ENCODE measurements around the gene SRRT.
"Not testable (repeated sequence)": the region's sequence is repeated elsewhere in the genome, so short reads cannot be mapped to it uniquely, and the experiment has no call there.

The SRRT gene

DNA sequence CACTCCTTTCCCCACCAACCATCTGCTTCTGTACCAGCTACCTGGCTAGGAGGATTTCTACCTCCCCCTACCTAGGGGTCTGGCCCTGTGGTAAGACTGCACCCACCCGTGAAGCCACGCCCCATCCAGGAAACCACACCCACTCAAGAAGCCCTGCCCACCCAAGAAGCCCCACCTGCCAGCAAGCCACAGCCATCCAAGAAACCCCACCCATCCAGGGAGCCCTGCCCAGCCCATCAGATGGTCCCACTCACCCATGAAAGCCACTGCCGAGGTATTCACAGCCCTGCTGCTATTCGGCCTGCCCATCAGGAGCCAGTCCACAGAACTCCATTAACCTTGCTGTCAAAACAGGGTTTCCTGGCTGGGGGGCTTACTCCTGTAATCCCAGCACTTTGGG lies 58.8 kb downstream of the SRRT start:
- DNase-seq (ENCODE audit: low read depth in 2 of 2) = no peak

GRCh38 chr7:100935381-100935780 lies 60.5 kb downstream of the SRRT start:
- DNase-seq (ENCODE audit: low read depth in 2 of 2) = not testable (repeated sequence)

DNA sequence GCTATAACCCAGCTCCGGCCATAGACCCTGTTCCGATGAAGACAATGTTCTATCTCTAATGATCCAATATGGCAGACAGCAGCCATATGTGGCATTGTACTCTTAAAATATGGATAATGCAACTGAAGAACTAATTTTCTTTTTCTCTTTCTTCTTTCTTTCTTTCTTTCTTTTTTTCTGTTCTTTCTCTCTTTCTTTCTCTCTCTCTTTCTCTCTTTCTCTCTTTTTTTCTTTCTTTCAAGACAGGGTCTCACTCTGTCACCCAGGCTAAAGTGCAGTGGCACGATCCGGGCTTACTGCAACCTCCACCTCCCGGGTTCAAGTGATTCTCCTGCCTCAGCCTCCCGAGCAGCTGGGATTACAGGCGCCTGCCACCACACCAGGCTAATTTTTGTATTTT lies 61.3 kb downstream of the SRRT start:
- DNase-seq (ENCODE audit: low read depth in 2 of 2) = not testable (repeated sequence)
